ENCODE results near the gene DNMT1.

DNMT1 gene

GRCh38 chr19:10089801-10090375 lies 104.9 kb downstream of the DNMT1 start:
- no peak for DNase-seq

GRCh38 chr19:10088949-10089554 lies 105.7 kb downstream of the DNMT1 start:
- DNase-seq = no peak

GRCh38 chr19:10087296-10088061 lies 107.3 kb downstream of the DNMT1 start:
- DNase-seq = no peak

- no peak for DNase-seq
These were observed 108.1 kb downstream of the DNMT1 start for GRCh38 chr19:10086591-10087192.

GRCh38 chr19:10085641-10086590 lies 108.8 kb downstream of the DNMT1 start, which contains the start of gene SHFL:
SHFL (plus strand) TSS chr19:10086317; CDS start chr19:10086428, 111 bp downstream.
- DNase-seq = peak; percentile 81

GRCh38 chr19:10084803-10085202 lies 110.0 kb downstream of the DNMT1 start:
- DNase-seq = no peak

- DNase-seq = no peak
These were observed 110.8 kb downstream of the DNMT1 start for GRCh38 chr19:10083911-10084310.
